ENCODE measurements around the gene INPP5A. TPM values are rescaled to one million over a fixed set of nuclear protein-coding genes. Genes with fewer than 3 reads are reported as not detected.

The INPP5A gene
- total and polyA plus RNA-seq, 2 donors (not counting 1 experiment from before 2014, with no cell fraction given), result 9.3 to 87.8 TPM

GRCh38 chr10:132708936-132709335 lies 171.3 kb downstream of the INPP5A start:
- intact Hi-C loops (cut with micrococcal nuclease), result no loop called here
- ChIA-PET POLR2A (no interaction called here), CTCF (no interaction called here)
- Mint-ChIP-seq H3K27me3 (no peaks in the 10 kb centered on the region), H3K9me3 (ENCODE audit: insufficient read depth) (peaks cover 8% of the 10 kb centered on the region), H3K4me1 (no peaks in the 10 kb centered on the region), H3K27ac (no peak overlapping the region), H3K4me3 (no peak overlapping the region)
- TF ChIP-seq, protein P1, sequence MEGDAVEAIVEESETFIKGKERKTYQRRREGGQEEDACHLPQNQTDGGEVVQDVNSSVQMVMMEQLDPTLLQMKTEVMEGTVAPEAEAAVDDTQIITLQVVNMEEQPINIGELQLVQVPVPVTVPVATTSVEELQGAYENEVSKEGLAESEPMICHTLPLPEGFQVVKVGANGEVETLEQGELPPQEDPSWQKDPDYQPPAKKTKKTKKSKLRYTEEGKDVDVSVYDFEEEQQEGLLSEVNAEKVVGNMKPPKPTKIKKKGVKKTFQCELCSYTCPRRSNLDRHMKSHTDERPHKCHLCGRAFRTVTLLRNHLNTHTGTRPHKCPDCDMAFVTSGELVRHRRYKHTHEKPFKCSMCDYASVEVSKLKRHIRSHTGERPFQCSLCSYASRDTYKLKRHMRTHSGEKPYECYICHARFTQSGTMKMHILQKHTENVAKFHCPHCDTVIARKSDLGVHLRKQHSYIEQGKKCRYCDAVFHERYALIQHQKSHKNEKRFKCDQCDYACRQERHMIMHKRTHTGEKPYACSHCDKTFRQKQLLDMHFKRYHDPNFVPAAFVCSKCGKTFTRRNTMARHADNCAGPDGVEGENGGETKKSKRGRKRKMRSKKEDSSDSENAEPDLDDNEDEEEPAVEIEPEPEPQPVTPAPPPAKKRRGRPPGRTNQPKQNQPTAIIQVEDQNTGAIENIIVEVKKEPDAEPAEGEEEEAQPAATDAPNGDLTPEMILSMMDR (IDR thresholded peaks at IDR 0.05), result no peak
- TF ChIP-seq EZH2 (IDR thresholded peaks at IDR 0.05; ENCODE audit: borderline replicate concordance, insufficient read depth, low read depth, low read length, poor library complexity, severe bottlenecking), result no peak
- H4K20me1 ChIP-seq (ENCODE audit: control insufficient read depth, insufficient read depth, low read length, poor library complexity, severe bottlenecking), result peaks cover 12% of the 10 kb centered on the region
- H3K27ac ChIP-seq (ENCODE audit: low read length in 2 of 2), result no peak overlapping the region
- H2AFZ ChIP-seq (ENCODE audit: insufficient read depth, low read depth, low read length, poor library complexity, severe bottlenecking), result no peak overlapping the region
- ATAC-seq (ENCODE audit: low read depth) (no peak), DNase-seq (no peak)
- no peak overlapping the region for H3K9ac ChIP-seq (ENCODE audit: low read length)
- H3K79me2 ChIP-seq (ENCODE audit: control insufficient read depth, insufficient read depth, low read length), result peaks cover 6% of the 10 kb centered on the region
- no peaks in the 10 kb centered on the region for H3K27me3 ChIP-seq (replicated peaks in 1 of 4; ENCODE audit: control extremely low read depth in 1 of 4, control insufficient read depth in 3 of 4, insufficient read depth in 4 of 4, low read length in 3 of 4)
- WGBS (ENCODE audit: insufficient coverage), result 89% methylated on average over 3 of the region's 4 CpGs
- no peak overlapping the region for H3K4me3 ChIP-seq (ENCODE audit: control extremely low read depth in 1 of 5, extremely low read depth in 1 of 5, insufficient read depth in 1 of 5, low read depth in 2 of 5, low read length in 4 of 5)
- H3K9me3 ChIP-seq (ENCODE audit: control extremely low read depth in 1 of 3, control insufficient read depth in 2 of 3, insufficient read depth in 1 of 3, low read length in 2 of 3), result peaks cover 0 to 47% (median 11%) of the 10 kb centered on the region in 3 donors
- no peaks in the 10 kb centered on the region for H3K4me1 ChIP-seq (ENCODE audit: control insufficient read depth in 2 of 2, insufficient read depth in 2 of 2, low read length in 2 of 2)
- H3K36me3 ChIP-seq (replicated peaks in 1 of 2; ENCODE audit: control extremely low read depth in 1 of 2, control insufficient read depth in 1 of 2, extremely low read depth in 1 of 2, insufficient read depth in 2 of 2, low read length in 1 of 2), result peaks cover 0 to 41% of the 10 kb centered on the region in 2 experiments
- no peak overlapping the region for H3K4me2 ChIP-seq (replicated peaks; ENCODE audit: low read depth, low read length, poor library complexity, severe bottlenecking)

GRCh38 chr10:132709471-132709951 lies 171.9 kb downstream of the INPP5A start:
- H3K27me3 ChIP-seq (replicated peaks in 1 of 4; ENCODE audit: control extremely low read depth in 1 of 4, control insufficient read depth in 3 of 4, insufficient read depth in 4 of 4, low read length in 3 of 4), result no peaks in the 10 kb centered on the region
- H3K4me2 ChIP-seq (replicated peaks; ENCODE audit: low read depth, low read length, poor library complexity, severe bottlenecking), result no peak overlapping the region
- Mint-ChIP-seq H3K4me1 (no peaks in the 10 kb centered on the region), H3K4me3 (no peak overlapping the region), H3K9me3 (ENCODE audit: insufficient read depth) (peaks cover 8% of the 10 kb centered on the region), H3K27me3 (no peaks in the 10 kb centered on the region), H3K27ac (no peak overlapping the region)
- intact Hi-C loops (cut with micrococcal nuclease), result no loop called here
- no peak overlapping the region for H3K9ac ChIP-seq (ENCODE audit: low read length)
- no peak overlapping the region for H2AFZ ChIP-seq (ENCODE audit: insufficient read depth, low read depth, low read length, poor library complexity, severe bottlenecking)
- peaks cover 5% of the 10 kb centered on the region for H3K79me2 ChIP-seq (ENCODE audit: control insufficient read depth, insufficient read depth, low read length)
- peaks cover 12% of the 10 kb centered on the region for H4K20me1 ChIP-seq (ENCODE audit: control insufficient read depth, insufficient read depth, low read length, poor library complexity, severe bottlenecking)
- H3K4me3 ChIP-seq (ENCODE audit: control extremely low read depth in 1 of 5, extremely low read depth in 1 of 5, insufficient read depth in 1 of 5, low read depth in 2 of 5, low read length in 4 of 5), result no peak overlapping the region
- POLR2A ChIA-PET, result no interaction called here
- H3K27ac ChIP-seq (ENCODE audit: low read length in 2 of 2), result no peak overlapping the region
- no peak for DNase-seq
- TF ChIP-seq, protein P1 (IDR thresholded peaks at IDR 0.05), result no peak
- no peak for TF ChIP-seq EZH2 (IDR thresholded peaks at IDR 0.05; ENCODE audit: borderline replicate concordance, insufficient read depth, low read depth, low read length, poor library complexity, severe bottlenecking)
- peaks cover 0 to 41% of the 10 kb centered on the region in 2 experiments for H3K36me3 ChIP-seq (replicated peaks in 1 of 2; ENCODE audit: control extremely low read depth in 1 of 2, control insufficient read depth in 1 of 2, extremely low read depth in 1 of 2, insufficient read depth in 2 of 2, low read length in 1 of 2)
- WGBS (ENCODE audit: insufficient coverage), result 96% methylated on average over 13 of the region's 13 CpGs
- H3K4me1 ChIP-seq (ENCODE audit: control insufficient read depth in 2 of 2, insufficient read depth in 2 of 2, low read length in 2 of 2), result no peaks in the 10 kb centered on the region
- no peak for ATAC-seq (ENCODE audit: low read depth)
- CTCF ChIA-PET, result no interaction called here
- peaks cover 0 to 42% (median 11%) of the 10 kb centered on the region in 3 donors for H3K9me3 ChIP-seq (ENCODE audit: control extremely low read depth in 1 of 3, control insufficient read depth in 2 of 3, insufficient read depth in 1 of 3, low read length in 2 of 3)
